ENCODE measurements around the gene FBXO33.

Gene FBXO33

GRCh38 chr14:39382463-39382862, 49.8 kb downstream of the FBXO33 start:
- H3K9ac ChIP-seq (ENCODE audit: low read length), result no peak overlapping the region
- no peaks in the 10 kb centered on the region for H3F3A ChIP-seq (ENCODE audit: insufficient read depth)
- no peaks in the 10 kb centered on the region for H3K36me3 ChIP-seq (ENCODE audit: low read length)
- no peak overlapping the region for H3K27ac ChIP-seq (ENCODE audit: low read depth, low read length)
- no peaks in the 10 kb centered on the region for H3K27me3 ChIP-seq (ENCODE audit: low read length)
- H3K9me3 ChIP-seq (ENCODE audit: insufficient read depth, low read length), result no peaks in the 10 kb centered on the region
- no peaks in the 10 kb centered on the region for H4K20me1 ChIP-seq (ENCODE audit: low read depth, low read length)
- H3K4me3 ChIP-seq (ENCODE audit: insufficient read depth, low read length, poor library complexity, severe bottlenecking), result no peak overlapping the region
- H2AFZ ChIP-seq (ENCODE audit: low read depth, low read length, severe bottlenecking), result no peak overlapping the region
- H3K4me2 ChIP-seq (ENCODE audit: low read depth, low read length, poor library complexity, severe bottlenecking), result no peak overlapping the region
- TF ChIP-seq EZH2phosphoT487 (conservative IDR thresholded peaks at IDR 0.05; ENCODE audit: low read length) (no peak), CTCF (IDR thresholded peaks at IDR 0.05; ENCODE audit: insufficient read depth, low read length, poor library complexity, severe bottlenecking) (no peak)
- H3K9me2 ChIP-seq (replicated peaks; ENCODE audit: insufficient read depth, low read length), result no peaks in the 10 kb centered on the region
- H3K79me2 ChIP-seq (ENCODE audit: insufficient read depth, low read length), result no peaks in the 10 kb centered on the region

DNA sequence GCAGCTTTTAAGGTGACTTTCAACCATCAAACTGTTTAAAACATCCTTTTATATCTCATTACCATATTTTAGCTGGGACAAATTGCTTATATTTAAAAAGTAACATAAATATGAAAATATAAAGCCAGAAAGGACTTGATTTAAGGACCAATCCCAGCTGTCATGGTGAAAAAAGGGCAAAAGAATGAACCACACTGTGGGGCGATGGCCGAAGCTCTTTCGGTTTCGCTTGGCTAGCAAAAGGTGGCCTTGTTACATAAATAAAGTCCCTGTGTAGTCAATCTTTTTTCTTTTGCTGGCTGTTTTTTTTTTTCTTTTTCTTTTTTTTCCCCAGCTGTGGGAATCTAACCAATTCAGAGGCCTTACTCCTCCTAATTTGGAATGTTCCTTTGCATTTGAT, 50.9 kb downstream of the FBXO33 start:
- TF ChIP-seq EZH2phosphoT487 (conservative IDR thresholded peaks at IDR 0.05; ENCODE audit: low read length), result no peak
- TF ChIP-seq CTCF (IDR thresholded peaks at IDR 0.05; ENCODE audit: insufficient read depth, low read length, poor library complexity, severe bottlenecking), result no peak
- Histone ChIP-seq H2AFZ (ENCODE audit: low read depth, low read length, severe bottlenecking) (no peak overlapping the region), H4K20me1 (ENCODE audit: low read depth, low read length) (no peaks in the 10 kb centered on the region), H3K36me3 (ENCODE audit: low read length) (no peaks in the 10 kb centered on the region), H3K9me2 (replicated peaks; ENCODE audit: insufficient read depth, low read length) (no peaks in the 10 kb centered on the region), H3K4me2 (ENCODE audit: low read depth, low read length, poor library complexity, severe bottlenecking) (no peak overlapping the region), H3K27ac (ENCODE audit: low read depth, low read length) (no peak overlapping the region), H3K79me2 (ENCODE audit: insufficient read depth, low read length) (no peaks in the 10 kb centered on the region), H3K4me3 (ENCODE audit: insufficient read depth, low read length, poor library complexity, severe bottlenecking) (no peak overlapping the region), H3K9ac (ENCODE audit: low read length) (no peak overlapping the region), H3K27me3 (ENCODE audit: low read length) (no peaks in the 10 kb centered on the region), H3F3A (ENCODE audit: insufficient read depth) (no peaks in the 10 kb centered on the region), H3K9me3 (ENCODE audit: insufficient read depth, low read length) (no peaks in the 10 kb centered on the region)

- H3K36me3 ChIP-seq (ENCODE audit: low read length), result no peaks in the 10 kb centered on the region
- no peaks in the 10 kb centered on the region for H3F3A ChIP-seq (ENCODE audit: insufficient read depth)
- no peak overlapping the region for H3K4me3 ChIP-seq (ENCODE audit: insufficient read depth, low read length, poor library complexity, severe bottlenecking)
- no peaks in the 10 kb centered on the region for H4K20me1 ChIP-seq (ENCODE audit: low read depth, low read length)
- no peaks in the 10 kb centered on the region for H3K9me3 ChIP-seq (ENCODE audit: insufficient read depth, low read length)
- H3K79me2 ChIP-seq (ENCODE audit: insufficient read depth, low read length), result no peaks in the 10 kb centered on the region
- H3K27ac ChIP-seq (ENCODE audit: low read depth, low read length), result no peak overlapping the region
- no peak overlapping the region for H3K9ac ChIP-seq (ENCODE audit: low read length)
- no peak overlapping the region for H3K4me2 ChIP-seq (ENCODE audit: low read depth, low read length, poor library complexity, severe bottlenecking)
- no peaks in the 10 kb centered on the region for H3K27me3 ChIP-seq (ENCODE audit: low read length)
- no peak for TF ChIP-seq CTCF (IDR thresholded peaks at IDR 0.05; ENCODE audit: insufficient read depth, low read length, poor library complexity, severe bottlenecking)
- no peak for TF ChIP-seq EZH2phosphoT487 (conservative IDR thresholded peaks at IDR 0.05; ENCODE audit: low read length)
- H2AFZ ChIP-seq (ENCODE audit: low read depth, low read length, severe bottlenecking), result no peak overlapping the region
- H3K9me2 ChIP-seq (replicated peaks; ENCODE audit: insufficient read depth, low read length), result no peaks in the 10 kb centered on the region
Observed at GRCh38 chr14:39376667-39377403, 55.4 kb downstream of the FBXO33 start.
